ENCODE data around the gene MAP3K21. TPM values are rescaled to one million over a fixed set of nuclear protein-coding genes. Genes with fewer than 3 reads are reported as not detected.

MAP3K21 gene
- total RNA-seq, 4 donors from 2014 or later, result 0.26 to 5.6 (median 2.0) TPM

DNA sequence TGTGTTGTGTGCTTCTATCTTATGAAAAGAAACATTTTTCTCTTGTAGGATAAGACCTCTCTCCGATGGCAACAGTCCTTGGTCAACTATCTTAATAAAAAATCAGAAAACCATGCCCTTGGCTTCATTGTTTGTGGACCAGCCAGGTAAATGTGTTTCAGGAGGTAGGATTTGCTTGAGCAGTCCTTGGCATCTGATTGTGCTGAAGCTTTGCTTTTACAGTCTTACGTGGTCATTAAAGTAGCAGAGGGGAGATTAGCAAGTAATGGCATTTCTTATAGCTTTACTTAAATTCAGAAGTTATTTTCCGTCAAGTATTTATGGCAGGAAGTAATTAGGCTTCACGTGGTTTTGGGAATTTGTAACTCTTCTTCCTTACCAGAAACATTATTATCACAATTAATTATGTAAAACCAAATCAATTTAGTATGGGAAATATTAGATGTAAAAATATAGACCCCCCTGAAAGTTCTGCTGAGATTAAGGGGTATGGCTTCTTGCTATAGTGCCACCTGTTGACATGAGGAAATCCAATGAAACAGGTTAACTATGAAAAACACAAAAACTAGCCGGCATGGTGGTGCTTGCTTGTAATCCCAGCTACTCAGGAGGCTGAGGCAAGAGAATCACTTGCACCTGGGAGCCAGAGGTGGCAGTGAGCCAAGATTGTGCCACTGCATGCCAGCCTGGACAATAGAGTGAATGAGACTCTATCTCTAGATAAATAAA is 49.0 kb downstream of the MAP3K21 start:
- intact Hi-C loops (cut with DNase I; ENCODE audit: low total_unique reads), result no loop called here
- TF ChIP-seq POLR2A (IDR thresholded peaks at IDR 0.05), result no peak
- Histone ChIP-seq H3K4me3 (no peak overlapping the region), H3K27ac (no peak overlapping the region), H3K36me3 (no peaks in the 10 kb centered on the region), H3K4me1 (no peaks in the 10 kb centered on the region), H3K9me3 (no peaks in the 10 kb centered on the region), H3K27me3 (no peaks in the 10 kb centered on the region)
- DNase-seq, result no peak

GRCh38 chr1:233379869-233380438 is 52.4 kb downstream of the MAP3K21 start:
- DNase-seq, result no peak
- Histone ChIP-seq H3K27me3 (no peaks in the 10 kb centered on the region), H3K36me3 (no peaks in the 10 kb centered on the region), H3K9me3 (no peaks in the 10 kb centered on the region), H3K27ac (no peak overlapping the region), H3K4me1 (no peaks in the 10 kb centered on the region), H3K4me3 (no peak overlapping the region)
- TF ChIP-seq, protein P1, sequence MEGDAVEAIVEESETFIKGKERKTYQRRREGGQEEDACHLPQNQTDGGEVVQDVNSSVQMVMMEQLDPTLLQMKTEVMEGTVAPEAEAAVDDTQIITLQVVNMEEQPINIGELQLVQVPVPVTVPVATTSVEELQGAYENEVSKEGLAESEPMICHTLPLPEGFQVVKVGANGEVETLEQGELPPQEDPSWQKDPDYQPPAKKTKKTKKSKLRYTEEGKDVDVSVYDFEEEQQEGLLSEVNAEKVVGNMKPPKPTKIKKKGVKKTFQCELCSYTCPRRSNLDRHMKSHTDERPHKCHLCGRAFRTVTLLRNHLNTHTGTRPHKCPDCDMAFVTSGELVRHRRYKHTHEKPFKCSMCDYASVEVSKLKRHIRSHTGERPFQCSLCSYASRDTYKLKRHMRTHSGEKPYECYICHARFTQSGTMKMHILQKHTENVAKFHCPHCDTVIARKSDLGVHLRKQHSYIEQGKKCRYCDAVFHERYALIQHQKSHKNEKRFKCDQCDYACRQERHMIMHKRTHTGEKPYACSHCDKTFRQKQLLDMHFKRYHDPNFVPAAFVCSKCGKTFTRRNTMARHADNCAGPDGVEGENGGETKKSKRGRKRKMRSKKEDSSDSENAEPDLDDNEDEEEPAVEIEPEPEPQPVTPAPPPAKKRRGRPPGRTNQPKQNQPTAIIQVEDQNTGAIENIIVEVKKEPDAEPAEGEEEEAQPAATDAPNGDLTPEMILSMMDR (IDR thresholded peaks at IDR 0.05), result no peak
- no peak for TF ChIP-seq POLR2A (IDR thresholded peaks at IDR 0.05)
- intact Hi-C loops (cut with DNase I; ENCODE audit: low total_unique reads), result no loop called here

- H3K4me3 ChIP-seq, result no peak overlapping the region
These were observed 54.3 kb downstream of the MAP3K21 start for GRCh38 chr1:233381806-233382205.

GRCh38 chr1:233383984-233384383 is 56.5 kb downstream of the MAP3K21 start:
- no peak for DNase-seq
- Histone ChIP-seq H3K9me3 (no peaks in the 10 kb centered on the region), H3K4me3 (no peak overlapping the region), H3K27me3 (no peaks in the 10 kb centered on the region), H3K27ac (no peak overlapping the region), H3K36me3 (no peaks in the 10 kb centered on the region), H3K4me1 (no peaks in the 10 kb centered on the region)
- intact Hi-C loops (cut with DNase I; ENCODE audit: low total_unique reads), result no loop called here
- TF ChIP-seq, protein P1 (IDR thresholded peaks at IDR 0.05), result no peak
- TF ChIP-seq POLR2A (IDR thresholded peaks at IDR 0.05), result no peak

More at GRCh38 chr1:233381806-233382205, 54.3 kb downstream of the MAP3K21 start:
- H3K9me3 ChIP-seq, result no peaks in the 10 kb centered on the region
- no peak overlapping the region for H3K27ac ChIP-seq
- intact Hi-C loops (cut with DNase I; ENCODE audit: low total_unique reads), result no loop called here
- TF ChIP-seq, protein P1 (IDR thresholded peaks at IDR 0.05), result no peak
- no peak for TF ChIP-seq POLR2A (IDR thresholded peaks at IDR 0.05)
- no peaks in the 10 kb centered on the region for H3K36me3 ChIP-seq
- DNase-seq, result no peak
- H3K27me3 ChIP-seq, result no peaks in the 10 kb centered on the region
- no peaks in the 10 kb centered on the region for H3K4me1 ChIP-seq

GRCh38 chr1:233386336-233386735 is 58.8 kb downstream of the MAP3K21 start:
- Histone ChIP-seq H3K36me3 (no peaks in the 10 kb centered on the region), H3K4me1 (no peaks in the 10 kb centered on the region), H3K27ac (no peak overlapping the region), H3K9me3 (no peaks in the 10 kb centered on the region), H3K27me3 (no peaks in the 10 kb centered on the region), H3K4me3 (no peak overlapping the region)
- intact Hi-C loops (cut with DNase I; ENCODE audit: low total_unique reads), result no loop called here
- DNase-seq, result no peak
- TF ChIP-seq, protein P1 (IDR thresholded peaks at IDR 0.05), result no peak
- no peak for TF ChIP-seq POLR2A (IDR thresholded peaks at IDR 0.05)

Data from uterus (tissue), 4 donors.